ENCODE results near the gene INSYN1.
"Not testable (repeated sequence)": the region's sequence is repeated elsewhere in the genome, so short reads cannot be mapped to it uniquely, and the experiment has no call there.

INSYN1 gene

GRCh38 chr15:73749533-73749932, 3.6 kb downstream of the INSYN1 start:
- DNase-seq (ENCODE audit: low read depth), result no peak

GRCh38 chr15:73748730-73749129, 4.4 kb downstream of the INSYN1 start:
- DNase-seq (ENCODE audit: low read depth), result no peak

GRCh38 chr15:73747847-73748590, 5.1 kb downstream of the INSYN1 start:
- DNase-seq (ENCODE audit: low read depth), result no peak

DNA sequence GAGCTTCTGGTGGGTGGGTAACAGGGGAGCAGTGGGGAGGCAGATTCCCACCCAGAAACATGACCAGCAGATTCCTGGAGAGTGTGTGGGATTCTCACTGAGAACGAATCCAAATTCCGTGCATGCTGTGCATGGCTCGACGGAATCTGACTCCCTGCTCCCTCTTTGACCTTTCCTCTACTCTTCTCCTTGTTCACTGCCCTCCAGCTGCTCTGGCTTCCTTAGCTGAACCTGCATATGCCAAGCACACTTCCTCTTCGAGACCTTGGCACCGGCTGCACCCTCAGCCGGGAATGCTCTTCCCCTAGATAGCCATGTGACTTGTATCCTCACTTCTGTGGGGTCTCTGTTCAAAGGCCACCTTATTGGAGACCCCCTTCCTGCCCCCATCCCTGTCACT, 6.3 kb downstream of the INSYN1 start:
- DNase-seq (ENCODE audit: low read depth), result no peak

DNA sequence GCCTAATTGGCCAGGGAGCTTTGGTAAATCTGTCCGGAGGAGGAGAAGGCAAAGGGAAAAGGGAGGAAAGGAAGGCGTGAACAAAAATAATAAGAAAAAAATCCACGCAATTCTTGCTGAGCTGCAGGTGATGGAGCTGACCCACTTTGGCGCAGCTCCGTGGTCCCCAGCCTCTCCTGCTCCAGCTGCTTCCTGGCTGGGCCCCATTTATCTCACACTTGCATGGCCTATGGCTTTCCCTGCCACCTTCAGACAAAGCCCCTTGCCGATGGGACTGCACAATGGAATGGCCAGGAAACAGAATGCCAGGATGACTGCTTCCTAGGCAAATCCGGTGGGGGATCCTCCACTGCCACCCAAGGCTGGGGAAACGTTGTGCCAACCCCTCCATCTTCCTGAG, 6.9 kb downstream of the INSYN1 start:
- DNase-seq (ENCODE audit: low read depth), result no peak

DNA sequence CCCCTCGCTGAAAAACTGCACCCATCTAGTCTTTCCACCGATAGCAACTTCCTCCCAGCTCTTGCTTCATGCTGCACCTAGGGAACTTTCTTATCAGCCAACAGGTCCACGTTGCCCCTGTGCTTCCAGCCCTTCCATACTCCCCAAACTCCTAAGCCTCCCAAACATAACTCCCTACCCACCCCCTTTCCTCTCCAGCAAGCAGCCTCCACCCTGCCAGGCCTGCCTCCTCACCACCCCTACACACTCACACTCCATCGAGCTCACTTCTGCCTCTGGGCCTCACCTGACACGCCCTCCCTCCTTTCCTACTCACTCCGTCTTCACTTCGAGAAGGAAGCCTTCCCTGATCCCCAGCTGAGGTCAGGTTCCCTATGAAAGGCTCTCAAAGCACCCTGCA, 8.1 kb downstream of the INSYN1 start:
- DNase-seq (ENCODE audit: low read depth), result no peak

GRCh38 chr15:73744293-73744692, 8.9 kb downstream of the INSYN1 start:
- DNase-seq (ENCODE audit: low read depth), result no peak

- DNase-seq (ENCODE audit: low read depth), result no peak
Observed at GRCh38 chr15:73741321-73741836, 11.8 kb downstream of the INSYN1 start.

DNA sequence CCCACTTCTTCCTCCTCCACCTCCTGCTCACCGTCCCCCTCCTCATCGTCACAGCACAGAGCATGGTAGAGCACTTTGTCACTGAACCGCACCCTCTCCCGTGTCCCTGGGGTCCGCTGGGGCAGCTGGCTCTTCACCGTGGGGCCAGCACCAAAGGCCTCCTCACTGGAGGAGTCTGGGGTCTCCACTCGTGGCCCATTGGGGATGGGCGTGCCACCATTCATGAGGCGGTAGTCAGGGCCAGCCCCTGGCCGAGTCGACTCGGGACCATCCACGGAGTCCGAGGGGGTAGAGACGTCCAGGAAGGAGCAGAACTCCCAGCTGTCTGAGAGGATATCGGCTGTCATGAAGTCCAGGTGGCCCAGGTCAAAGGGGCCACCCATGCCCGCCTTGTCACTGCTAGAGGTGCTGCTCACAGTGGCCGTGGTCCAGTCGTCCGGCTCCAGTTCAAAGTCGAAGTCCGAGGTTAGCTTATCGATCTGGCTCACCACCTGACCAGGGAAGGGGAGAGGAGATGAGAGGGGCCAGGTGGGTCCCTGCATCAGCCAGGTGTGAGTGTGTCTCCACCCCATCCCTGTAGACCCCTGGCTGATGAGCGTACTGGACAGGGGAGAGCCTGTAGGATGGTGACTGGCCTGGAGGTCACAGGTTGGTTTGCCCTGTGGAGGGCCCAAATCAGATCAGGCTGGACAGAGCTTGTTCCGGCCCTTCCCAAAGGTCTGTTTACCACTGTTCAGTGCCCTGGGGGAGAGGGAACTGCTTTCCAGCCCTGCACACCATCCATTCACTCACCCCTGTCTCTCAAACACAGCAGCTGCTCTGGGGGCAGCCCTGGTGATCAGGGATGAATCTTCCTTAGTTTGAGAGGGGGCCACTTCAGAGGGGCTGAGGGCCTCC, 12.8 kb downstream of the INSYN1 start:
- no peak for DNase-seq (ENCODE audit: low read depth)

DNA sequence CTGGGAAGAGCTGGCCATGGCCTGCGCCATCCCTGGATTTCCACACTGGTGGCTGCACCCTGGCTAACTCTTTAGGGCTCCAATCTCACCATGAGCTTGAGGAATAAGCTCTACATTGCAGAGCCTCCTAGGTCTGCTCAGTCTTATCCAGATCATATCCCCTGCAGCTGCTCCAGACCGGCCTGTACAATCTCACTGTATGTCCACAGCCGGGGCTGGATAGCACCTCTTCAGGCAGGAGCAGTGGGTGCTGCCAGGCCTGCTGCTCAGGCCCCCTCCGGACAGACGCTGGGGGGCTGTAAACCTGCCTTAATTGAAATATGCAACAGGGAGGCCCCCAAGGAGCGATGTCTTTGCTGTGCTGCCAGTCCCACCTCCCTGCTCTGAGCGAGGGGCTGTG, 15.6 kb downstream of the INSYN1 start:
- DNase-seq (ENCODE audit: low read depth), result no peak

GRCh38 chr15:73732930-73733329, 20.2 kb downstream of the INSYN1 start:
- DNase-seq (ENCODE audit: low read depth), result no peak

GRCh38 chr15:73732051-73732450, 21.1 kb downstream of the INSYN1 start:
- DNase-seq (ENCODE audit: low read depth), result not testable (repeated sequence)

DNA sequence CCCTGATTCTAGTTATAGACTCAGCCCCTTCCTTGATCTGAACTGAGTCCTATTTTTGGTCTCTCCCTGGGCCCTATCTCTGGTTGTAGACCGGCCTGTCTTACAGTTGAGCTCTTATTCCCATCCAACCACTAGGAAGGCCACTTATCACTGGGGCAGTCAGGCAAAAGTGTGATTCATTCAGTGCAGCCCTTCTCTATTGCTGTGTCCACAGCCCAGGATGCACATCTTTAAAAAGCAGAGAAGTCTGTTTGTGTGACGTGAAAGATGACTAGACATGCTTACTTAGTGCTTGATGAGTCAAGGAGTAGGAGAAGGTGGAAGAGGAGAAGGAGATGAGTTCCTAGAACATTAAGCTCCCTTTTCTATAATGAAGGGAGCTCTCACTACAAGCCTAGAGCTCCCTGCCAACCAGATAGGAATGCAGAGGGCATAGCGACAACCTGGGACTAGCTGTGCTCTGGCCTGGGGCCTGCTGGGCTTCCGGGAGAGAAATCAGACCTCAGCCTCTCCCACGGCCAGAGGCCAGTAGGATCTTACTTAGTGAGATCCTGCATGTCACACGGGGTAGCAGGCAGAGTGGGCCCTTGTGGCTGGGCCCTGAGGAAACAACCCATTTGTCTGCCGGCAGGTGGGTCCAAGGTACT, 25.7 kb downstream of the INSYN1 start:
- DNase-seq (ENCODE audit: low read depth), result no peak

- no peak for DNase-seq (ENCODE audit: low read depth)
Observed at GRCh38 chr15:73724212-73724611, 28.9 kb downstream of the INSYN1 start.

DNA sequence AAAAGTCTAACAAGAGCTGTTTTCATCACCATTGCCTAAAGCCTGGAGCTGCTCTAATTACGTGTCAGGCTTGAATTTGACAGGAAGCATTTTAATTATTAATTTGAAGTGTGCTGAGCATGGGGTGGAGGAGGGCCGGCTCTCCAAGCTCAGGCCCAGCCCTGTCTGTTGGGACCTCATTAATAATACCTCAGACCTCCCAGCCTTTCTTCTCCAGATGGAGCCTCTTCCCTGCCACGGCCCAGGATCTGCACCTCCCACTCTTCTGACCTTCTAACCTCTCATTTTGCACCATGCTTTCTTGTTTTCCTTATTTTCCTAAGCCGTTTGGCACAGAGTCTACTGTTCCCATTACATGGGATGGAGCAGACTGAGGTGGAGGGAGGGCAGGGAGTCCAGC, 30.0 kb downstream of the INSYN1 start:
- no peak for DNase-seq (ENCODE audit: low read depth)

DNA sequence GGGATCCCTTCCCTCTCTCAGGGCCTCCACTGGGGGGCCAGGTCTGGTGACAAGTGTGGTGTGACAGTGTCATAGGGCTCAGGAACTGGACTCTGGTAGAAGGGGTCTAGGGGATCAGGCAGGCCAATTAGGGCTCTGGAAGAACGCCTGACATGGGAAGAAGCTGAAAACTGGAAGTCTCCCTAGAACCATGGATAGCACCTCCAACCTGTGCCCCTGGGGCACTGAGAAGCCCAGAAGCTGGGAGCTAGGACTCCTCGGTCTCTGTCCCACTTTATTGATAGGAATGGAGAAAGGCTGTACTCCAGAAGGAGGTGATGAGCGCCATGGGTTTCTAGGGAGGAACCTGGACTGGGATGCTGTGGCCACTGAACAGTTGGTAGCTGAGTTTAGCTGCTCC, 30.7 kb downstream of the INSYN1 start:
- DNase-seq (ENCODE audit: low read depth), result no peak

GRCh38 chr15:73718694-73719093, 34.5 kb downstream of the INSYN1 start:
- no peak for DNase-seq (ENCODE audit: low read depth)

DNA sequence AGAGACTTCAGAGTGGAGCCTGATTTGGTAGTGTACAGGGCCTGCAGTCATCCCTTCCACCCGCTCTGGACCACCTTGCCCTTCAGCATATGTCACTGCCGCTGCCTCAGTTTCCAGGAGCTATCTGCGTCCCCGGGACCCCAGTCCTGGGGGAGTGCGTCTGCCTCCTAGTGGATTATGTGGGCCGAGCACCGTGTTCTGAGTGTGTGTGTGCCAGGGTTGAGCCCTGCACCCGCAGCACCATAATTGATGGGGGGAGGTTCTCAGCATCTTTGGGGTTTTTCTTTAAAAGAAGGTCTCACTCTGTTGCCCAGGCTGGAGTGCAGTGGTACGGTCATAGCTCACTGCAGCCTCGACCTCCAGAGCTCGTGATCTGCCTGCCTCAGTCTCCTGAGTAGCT, 35.3 kb downstream of the INSYN1 start:
- no peak for DNase-seq (ENCODE audit: low read depth)

GRCh38 chr15:73717206-73717605, 35.9 kb downstream of the INSYN1 start:
- no peak for DNase-seq (ENCODE audit: low read depth)

DNA sequence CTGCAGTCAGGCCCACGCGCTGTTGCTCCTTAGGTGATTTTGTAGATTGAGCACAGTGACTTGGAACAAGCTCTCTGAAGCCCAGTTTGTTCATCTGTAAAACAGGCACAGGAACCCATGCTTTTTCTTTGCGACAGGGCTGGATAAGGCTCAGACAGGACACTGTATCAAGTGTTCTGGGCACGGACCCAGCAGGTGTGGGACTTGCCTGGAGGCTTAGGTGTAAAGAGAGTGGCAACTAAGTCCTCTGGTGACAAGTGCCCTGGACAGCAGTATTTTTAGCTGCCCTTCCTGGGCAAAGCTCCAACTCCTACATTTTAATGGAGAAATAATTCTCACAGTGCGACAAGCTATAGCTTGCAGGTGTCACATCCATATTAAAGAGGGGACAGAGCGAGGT, 36.7 kb downstream of the INSYN1 start:
- DNase-seq (ENCODE audit: low read depth), result no peak

- no peak for DNase-seq (ENCODE audit: low read depth)
Observed at GRCh38 chr15:73715417-73715816, 37.7 kb downstream of the INSYN1 start.

GRCh38 chr15:73714695-73715301, 38.4 kb downstream of the INSYN1 start:
- DNase-seq (ENCODE audit: low read depth), result no peak

Measured in T follicular helper cell (primary cell).